WERI-Rb-1 (cell line): ENCODE data around the gene FSCN2.

Experiments used
- DNase-seq: peaks from one replicate; pipeline ENCODE4 v3.0.0-alpha.2; 2020
- H3K27ac ChIP-seq: fragments of 250-450 bp; sonication (Bioruptor Pico); 2 replicates; pipeline ENCODE4 v1.5.1; 2020; ENCODE audit warnings: mild to moderate bottlenecking, moderate library complexity
- H3K27me3 ChIP-seq: fragments of 250-450 bp; sonication (Bioruptor Pico); 2 replicates; pipeline ENCODE4 v1.5.1; 2021; ENCODE audit warnings: mild to moderate bottlenecking, low read depth, moderate library complexity; ENCODE audit not compliant: insufficient read depth, severe bottlenecking
- H3K36me3 ChIP-seq: fragments of 250-450 bp; sonication (Bioruptor Pico); 2 replicates; pipeline ENCODE4 v1.5.1; 2020; ENCODE audit warnings: mild to moderate bottlenecking, moderate library complexity
- H3K4me3 ChIP-seq: 2 replicates; pipeline ENCODE4 v1.5.1; 2011; ENCODE audit warnings: low read depth, mild to moderate bottlenecking, control low read depth, low read length
- H3K9me3 ChIP-seq: fragments of 250-450 bp; sonication (Bioruptor Pico); 2 replicates; pipeline ENCODE4 v1.5.1; 2021; ENCODE audit warnings: mild to moderate bottlenecking, moderate library complexity; ENCODE audit not compliant: severe bottlenecking
- TF ChIP-seq, protein P1 (sequence below): IDR thresholded peaks from 2 replicates; pipeline ENCODE4 v1.5.1; 2011; ENCODE audit warnings: low read depth, mild to moderate bottlenecking, control low read depth, inconsistent platforms, low read length

Gene FSCN2

DNA sequence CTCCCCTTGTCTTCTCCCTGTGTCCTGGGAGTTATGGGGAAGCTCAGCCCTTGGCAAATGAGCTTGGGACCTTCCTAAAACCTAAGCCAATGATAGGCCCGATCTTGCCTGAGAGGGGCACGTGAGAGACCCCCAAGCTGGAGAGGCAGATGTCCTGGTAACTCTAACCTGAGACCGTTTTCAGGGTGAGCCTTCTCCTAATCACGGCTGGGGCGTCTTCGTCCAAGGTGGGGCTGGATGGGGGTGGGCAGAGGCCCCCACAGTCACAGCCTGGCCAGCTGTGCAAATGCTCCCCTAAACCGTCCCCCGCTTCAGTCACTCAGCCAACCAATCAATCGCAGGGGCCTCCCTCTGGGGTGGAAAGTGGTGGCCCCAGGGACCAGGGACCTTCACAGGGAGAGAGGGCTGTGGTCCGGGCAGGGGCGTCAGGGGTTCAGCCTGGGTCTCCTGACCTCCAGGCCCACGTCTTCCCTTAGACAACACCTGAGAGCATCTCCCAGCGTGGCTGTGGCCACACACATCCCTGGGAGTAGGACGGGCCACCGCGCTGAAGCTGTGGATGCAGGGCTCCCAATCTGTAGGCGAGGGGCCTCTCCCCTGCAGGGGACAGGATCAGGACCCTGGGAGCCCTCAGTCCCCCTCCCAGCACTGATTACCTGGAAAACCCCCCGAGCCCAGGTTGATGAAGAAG, 46.2 kb upstream of the FSCN2 start:
- H3K36me3 ChIP-seq, result no peaks in the 10 kb centered on the region
- TF ChIP-seq, protein P1, sequence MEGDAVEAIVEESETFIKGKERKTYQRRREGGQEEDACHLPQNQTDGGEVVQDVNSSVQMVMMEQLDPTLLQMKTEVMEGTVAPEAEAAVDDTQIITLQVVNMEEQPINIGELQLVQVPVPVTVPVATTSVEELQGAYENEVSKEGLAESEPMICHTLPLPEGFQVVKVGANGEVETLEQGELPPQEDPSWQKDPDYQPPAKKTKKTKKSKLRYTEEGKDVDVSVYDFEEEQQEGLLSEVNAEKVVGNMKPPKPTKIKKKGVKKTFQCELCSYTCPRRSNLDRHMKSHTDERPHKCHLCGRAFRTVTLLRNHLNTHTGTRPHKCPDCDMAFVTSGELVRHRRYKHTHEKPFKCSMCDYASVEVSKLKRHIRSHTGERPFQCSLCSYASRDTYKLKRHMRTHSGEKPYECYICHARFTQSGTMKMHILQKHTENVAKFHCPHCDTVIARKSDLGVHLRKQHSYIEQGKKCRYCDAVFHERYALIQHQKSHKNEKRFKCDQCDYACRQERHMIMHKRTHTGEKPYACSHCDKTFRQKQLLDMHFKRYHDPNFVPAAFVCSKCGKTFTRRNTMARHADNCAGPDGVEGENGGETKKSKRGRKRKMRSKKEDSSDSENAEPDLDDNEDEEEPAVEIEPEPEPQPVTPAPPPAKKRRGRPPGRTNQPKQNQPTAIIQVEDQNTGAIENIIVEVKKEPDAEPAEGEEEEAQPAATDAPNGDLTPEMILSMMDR, result no peak
- DNase-seq, result no peak
- no peaks in the 10 kb centered on the region for H3K9me3 ChIP-seq
- H3K27me3 ChIP-seq, result no peaks in the 10 kb centered on the region
- peak overlapping the region; percentile 80 for H3K27ac ChIP-seq
- H3K4me3 ChIP-seq, result peak overlapping the region; percentile 62

DNA sequence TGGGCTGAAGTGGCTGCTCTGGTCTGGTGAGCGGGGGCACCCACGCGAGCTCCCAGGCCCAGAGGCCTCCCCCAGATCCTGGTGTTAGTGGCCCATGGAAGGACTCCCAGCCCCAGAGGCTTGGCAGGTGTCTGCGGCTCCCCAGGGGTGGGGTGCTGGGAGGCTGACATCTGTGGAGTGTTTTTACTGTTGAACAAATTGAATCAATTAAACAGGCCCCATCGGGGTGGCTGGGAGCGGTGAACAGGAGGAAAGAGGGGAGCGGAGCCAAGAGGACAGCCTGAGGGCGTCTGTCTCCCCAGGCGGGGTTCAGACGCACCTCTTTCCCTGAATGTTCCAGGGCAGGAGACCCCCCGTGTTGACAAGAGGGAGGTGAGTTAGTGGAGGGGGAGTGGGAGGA, 45.5 kb upstream of the FSCN2 start:
- H3K9me3 ChIP-seq, result no peaks in the 10 kb centered on the region
- no peak overlapping the region for H3K27ac ChIP-seq
- H3K27me3 ChIP-seq, result no peaks in the 10 kb centered on the region
- TF ChIP-seq, protein P1, result no peak
- H3K4me3 ChIP-seq, result no peak overlapping the region
- DNase-seq, result no peak
- H3K36me3 ChIP-seq, result no peaks in the 10 kb centered on the region

GRCh38 chr17:81483085-81483861, 44.9 kb upstream of the FSCN2 start:
- H3K4me3 ChIP-seq, result no peak overlapping the region
- H3K27me3 ChIP-seq, result no peaks in the 10 kb centered on the region
- no peaks in the 10 kb centered on the region for H3K36me3 ChIP-seq
- TF ChIP-seq, protein P1, result no peak
- no peak overlapping the region; the same call in 1 of the 2 replicates for H3K27ac ChIP-seq
- no peak for DNase-seq
- H3K9me3 ChIP-seq, result no peaks in the 10 kb centered on the region

DNA sequence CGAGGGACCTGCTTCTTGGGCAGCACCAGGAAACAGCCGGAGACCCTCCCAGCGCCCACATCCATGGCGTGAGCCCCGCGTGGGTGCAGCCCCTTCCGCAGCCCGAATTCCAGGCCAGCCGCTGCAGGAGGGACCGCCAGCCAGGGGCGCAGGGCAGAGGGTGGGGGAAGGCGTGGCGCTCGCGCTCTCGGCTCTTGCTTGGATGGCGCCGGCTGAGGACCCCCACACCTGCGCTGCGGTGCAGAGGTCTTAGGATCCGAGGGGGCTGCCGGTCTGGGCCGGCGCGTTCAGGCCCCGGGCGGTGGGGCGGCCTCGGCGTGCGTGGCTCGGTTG, 44.3 kb upstream of the FSCN2 start:
- Histone ChIP-seq H3K9me3 (no peaks in the 10 kb centered on the region), H3K27ac (peak overlapping the region; percentile 90), H3K36me3 (no peaks in the 10 kb centered on the region), H3K4me3 (no peak overlapping the region), H3K27me3 (no peaks in the 10 kb centered on the region)
- no peak for DNase-seq
- TF ChIP-seq, protein P1, result no peak

GRCh38 chr17:81484195-81484979, 43.8 kb upstream of the FSCN2 start:
- H3K4me3 ChIP-seq, result peak overlapping the region; percentile 45

More at GRCh38 chr17:81484195-81484979, 43.8 kb upstream of the FSCN2 start:
- Histone ChIP-seq H3K36me3 (no peaks in the 10 kb centered on the region), H3K27ac (peak overlapping the region; percentile 90), H3K27me3 (no peaks in the 10 kb centered on the region), H3K9me3 (no peaks in the 10 kb centered on the region)
- DNase-seq, result peak; percentile 97
- TF ChIP-seq, protein P1, result peak; percentile 99
